Muscle layer of duodenum (tissue), 2 donors: ENCODE data around the gene LGR6.

ENCODE experiments used
- H3K27ac ChIP-seq: one replicate; pipeline ENCODE4 v1.7.0; 2013; ENCODE audit warnings: mild to moderate bottlenecking, low read length
- H3K27me3 ChIP-seq: one replicate; pipeline ENCODE4 v1.7.0; 2013; ENCODE audit warnings: low read depth, mild to moderate bottlenecking, control low read depth, low read length
- H3K36me3 ChIP-seq, 2 donors: one replicate each; pipeline ENCODE4 v1.7.0; 2013; ENCODE audit warnings: low read length in 2 of 2, control low read depth in 1 of 2, mild to moderate bottlenecking in 1 of 2; ENCODE audit not compliant: insufficient read depth in 2 of 2, control insufficient read depth in 1 of 2
- H3K4me1 ChIP-seq, 2 donors: one replicate each; pipeline ENCODE4 v1.7.0; 2013; ENCODE audit warnings: low read length in 2 of 2, mild to moderate bottlenecking in 2 of 2, control low read depth in 1 of 2, moderate library complexity in 1 of 2; ENCODE audit not compliant: insufficient read depth in 2 of 2, control insufficient read depth in 1 of 2
- H3K4me3 ChIP-seq, 2 donors: one replicate each; pipeline ENCODE4 v1.7.0; 2013; ENCODE audit warnings: low read length in 2 of 2, low read depth in 1 of 2, mild to moderate bottlenecking in 1 of 2
- H3K9me3 ChIP-seq, 2 donors: one replicate each; pipeline ENCODE4 v1.7.0; 2013; ENCODE audit warnings: low read length in 2 of 2, control low read depth in 1 of 2, mild to moderate bottlenecking in 1 of 2; ENCODE audit not compliant: control insufficient read depth in 1 of 2
- donor health status: healthy.

The LGR6 gene

GRCh38 chr1:202194328-202194648 lies 689 bp downstream of the LGR6 start:
- Histone ChIP-seq H3K4me3 (no peak overlapping the region), H3K36me3 (no peaks in the 10 kb centered on the region), H3K27ac (no peak overlapping the region), H3K9me3 (no peaks in the 10 kb centered on the region), H3K27me3 (peaks cover 10% of the 10 kb centered on the region), H3K4me1 (peaks cover 0 to 9% of the 10 kb centered on the region in 2 donors)

GRCh38 chr1:202197653-202198365 lies 4.2 kb downstream of the LGR6 start:
- Histone ChIP-seq H3K27me3 (peaks cover 10% of the 10 kb centered on the region), H3K36me3 (no peaks in the 10 kb centered on the region), H3K27ac (no peak overlapping the region), H3K4me3 (no peak overlapping the region), H3K9me3 (no peaks in the 10 kb centered on the region), H3K4me1 (peaks cover 6 to 8% of the 10 kb centered on the region in 2 donors)

- Histone ChIP-seq H3K36me3 (no peaks in the 10 kb centered on the region), H3K27ac (no peak overlapping the region), H3K27me3 (peaks cover 6% of the 10 kb centered on the region), H3K9me3 (no peaks in the 10 kb centered on the region), H3K4me3 (no peak overlapping the region), H3K4me1 (peaks cover 1 to 8% of the 10 kb centered on the region in 2 donors)
These were observed 4.7 kb downstream of the LGR6 start for GRCh38 chr1:202198366-202198724.

GRCh38 chr1:202199040-202199889 lies 5.7 kb downstream of the LGR6 start:
- no peaks in the 10 kb centered on the region for H3K9me3 ChIP-seq
- peaks cover 0 to 8% of the 10 kb centered on the region in 2 donors for H3K4me1 ChIP-seq
- no peak overlapping the region for H3K27ac ChIP-seq
- peaks cover under 1% of the 10 kb centered on the region for H3K27me3 ChIP-seq
- no peak overlapping the region for H3K4me3 ChIP-seq
- H3K36me3 ChIP-seq = no peaks in the 10 kb centered on the region

GRCh38 chr1:202200112-202200548 lies 6.5 kb downstream of the LGR6 start:
- H3K9me3 ChIP-seq = no peaks in the 10 kb centered on the region
- H3K4me1 ChIP-seq = peaks cover 0 to 8% of the 10 kb centered on the region in 2 donors
- no peak overlapping the region for H3K4me3 ChIP-seq
- H3K36me3 ChIP-seq = no peaks in the 10 kb centered on the region
- H3K27ac ChIP-seq = no peak overlapping the region
- H3K27me3 ChIP-seq = no peaks in the 10 kb centered on the region

- H3K27ac ChIP-seq = no peak overlapping the region
- no peaks in the 10 kb centered on the region for H3K9me3 ChIP-seq
- H3K4me3 ChIP-seq = no peak overlapping the region
- peaks cover 0 to 8% of the 10 kb centered on the region in 2 donors for H3K4me1 ChIP-seq
- H3K27me3 ChIP-seq = no peaks in the 10 kb centered on the region
- no peaks in the 10 kb centered on the region for H3K36me3 ChIP-seq
These were observed 7.1 kb downstream of the LGR6 start for GRCh38 chr1:202200669-202201068.

- Histone ChIP-seq H3K27ac (no peak overlapping the region), H3K4me3 (no peak overlapping the region), H3K36me3 (no peaks in the 10 kb centered on the region), H3K27me3 (no peaks in the 10 kb centered on the region), H3K4me1 (peaks cover 0 to 8% of the 10 kb centered on the region in 2 donors), H3K9me3 (no peaks in the 10 kb centered on the region)
These were observed 7.7 kb downstream of the LGR6 start for GRCh38 chr1:202201266-202201665.

- no peak overlapping the region for H3K4me3 ChIP-seq
- peaks cover 0 to 8% of the 10 kb centered on the region in 2 donors for H3K4me1 ChIP-seq
- H3K9me3 ChIP-seq = no peaks in the 10 kb centered on the region
- H3K27ac ChIP-seq = no peak overlapping the region
- H3K27me3 ChIP-seq = no peaks in the 10 kb centered on the region
- H3K36me3 ChIP-seq = no peaks in the 10 kb centered on the region
These were observed 8.4 kb downstream of the LGR6 start for GRCh38 chr1:202201971-202202370.

- Histone ChIP-seq H3K27me3 (no peaks in the 10 kb centered on the region), H3K9me3 (no peaks in the 10 kb centered on the region), H3K4me3 (no peak overlapping the region), H3K36me3 (no peaks in the 10 kb centered on the region), H3K27ac (no peak overlapping the region), H3K4me1 (peaks cover 0 to 8% of the 10 kb centered on the region in 2 donors)
These were observed 9.0 kb downstream of the LGR6 start for GRCh38 chr1:202202500-202203168.

- no peak overlapping the region for H3K4me3 ChIP-seq
- peaks cover 0 to 8% of the 10 kb centered on the region in 2 donors for H3K4me1 ChIP-seq
- no peaks in the 10 kb centered on the region for H3K36me3 ChIP-seq
- no peaks in the 10 kb centered on the region for H3K27me3 ChIP-seq
- H3K9me3 ChIP-seq = no peaks in the 10 kb centered on the region
- no peak overlapping the region for H3K27ac ChIP-seq
These were observed 9.8 kb downstream of the LGR6 start for GRCh38 chr1:202203238-202204039.

- peaks cover 0 to 8% of the 10 kb centered on the region in 2 donors for H3K4me1 ChIP-seq
- no peak overlapping the region for H3K27ac ChIP-seq
- H3K36me3 ChIP-seq = no peaks in the 10 kb centered on the region
- H3K27me3 ChIP-seq = no peaks in the 10 kb centered on the region
- no peaks in the 10 kb centered on the region for H3K9me3 ChIP-seq
- no peak overlapping the region for H3K4me3 ChIP-seq
These were observed 10.5 kb downstream of the LGR6 start for GRCh38 chr1:202204065-202204464.
